Measurements from ENCODE around the gene NEK6.

The NEK6 gene

DNA sequence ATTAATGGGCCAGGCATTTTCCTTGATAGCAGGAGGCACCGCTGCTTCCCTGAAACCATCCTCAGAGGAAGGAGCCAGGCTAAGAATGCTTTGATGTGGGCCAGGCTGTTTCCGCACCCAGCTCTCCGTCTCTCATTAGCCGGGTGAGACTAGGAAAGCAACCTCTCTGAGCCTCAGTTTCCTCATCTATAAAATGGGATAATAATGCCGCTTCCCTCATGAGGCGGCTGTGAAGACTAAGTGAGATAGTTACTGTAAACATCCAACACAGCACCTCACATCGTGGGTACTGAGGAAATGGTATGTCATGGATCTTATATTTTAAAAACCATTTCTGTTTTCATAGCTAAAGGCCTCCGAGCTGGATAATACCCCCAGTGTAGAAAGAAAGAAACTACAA lies 46.5 kb downstream of the NEK6 start:
- no peak for DNase-seq
- no peak overlapping the region for H3K9ac ChIP-seq (ENCODE audit: low read length)
- no CpG with 5 or more reads among the region's 8 CpGs for WGBS (ENCODE audit: extremely low coverage, insufficient coverage, insufficient read length)
- H3K14ac ChIP-seq (ENCODE audit: low read length) = no peak overlapping the region
- H3K36me3 ChIP-seq (ENCODE audit: control insufficient read depth in 1 of 2, insufficient read depth in 2 of 2, low read length in 2 of 2) = peaks cover 20 to 21% of the 10 kb centered on the region in 2 experiments
- no peak overlapping the region for H4K8ac ChIP-seq (ENCODE audit: low read depth, low read length)
- peak overlapping the region; percentile 5 for H3K18ac ChIP-seq (ENCODE audit: low read length)
- peak overlapping the region; percentile 57 for H2AK5ac ChIP-seq (ENCODE audit: low read length)
- peaks cover 52 to 64% of the 10 kb centered on the region in 2 experiments for H3K4me1 ChIP-seq (ENCODE audit: control insufficient read depth in 1 of 2, insufficient read depth in 2 of 2, low read length in 2 of 2)
- no peak overlapping the region for H3K27ac ChIP-seq (ENCODE audit: low read depth, low read length)
- H3K4ac ChIP-seq (ENCODE audit: low read depth, low read length) = no peak overlapping the region
- H3K23ac ChIP-seq (ENCODE audit: low read length) = no peak overlapping the region
- no peak overlapping the region for H2BK5ac ChIP-seq (ENCODE audit: low read depth, low read length, poor library complexity)
- peak overlapping the region; percentile 37 for H2BK12ac ChIP-seq (ENCODE audit: low read length)
- H3K79me1 ChIP-seq (ENCODE audit: low read length) = peaks cover 46% of the 10 kb centered on the region
- peak overlapping the region; percentile 52 for H2BK120ac ChIP-seq (ENCODE audit: insufficient read depth, low read length, poor library complexity)
- no peaks in the 10 kb centered on the region for H3K9me3 ChIP-seq (ENCODE audit: insufficient read depth, low read depth, low read length)
- peaks cover 12% of the 10 kb centered on the region for H3K79me2 ChIP-seq (ENCODE audit: control insufficient read depth, insufficient read depth, low read length, poor library complexity)
- H4K91ac ChIP-seq (ENCODE audit: low read depth, low read length) = peak overlapping the region; percentile 50
- no peak overlapping the region for H3K4me3 ChIP-seq (ENCODE audit: low read depth, low read length)
- no peak overlapping the region for H3K4me2 ChIP-seq (ENCODE audit: low read length)
- no peak overlapping the region for H4K12ac ChIP-seq (ENCODE audit: low read depth, low read length)
- H2AFZ ChIP-seq (ENCODE audit: insufficient read depth, low read length, poor library complexity) = no peak overlapping the region
- H3K27me3 ChIP-seq (ENCODE audit: insufficient read depth, low read length) = no peaks in the 10 kb centered on the region

DNA sequence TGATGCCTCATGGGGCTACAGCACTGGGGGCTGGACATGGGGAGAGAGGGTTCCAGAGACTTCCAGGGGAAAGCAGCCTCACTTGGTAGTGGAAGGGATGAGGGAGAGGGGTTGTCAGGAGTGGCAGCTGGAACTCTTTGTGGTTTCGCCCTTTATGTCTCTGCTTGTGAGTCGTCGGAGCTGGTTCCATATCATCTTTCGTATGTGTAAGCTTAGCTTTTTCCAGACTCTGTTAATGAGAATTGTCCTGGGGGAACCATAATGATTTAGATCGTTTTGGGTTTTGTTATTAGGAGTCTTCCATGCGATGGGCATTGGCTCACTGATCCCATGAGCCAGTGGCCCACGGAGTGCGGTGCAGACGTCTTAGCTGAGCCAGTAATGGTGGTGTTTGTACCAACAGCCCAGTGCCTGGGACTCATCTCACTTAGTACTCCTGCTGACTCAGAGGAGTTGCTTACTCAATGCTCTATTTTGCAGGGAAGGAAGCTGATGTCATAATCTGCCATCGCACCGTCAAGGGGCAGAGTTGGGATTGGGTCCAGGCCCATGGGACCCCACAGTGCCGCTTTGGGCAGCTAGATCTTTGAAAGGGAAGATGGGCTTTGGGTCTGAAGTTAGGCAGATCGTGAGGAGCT lies 48.5 kb downstream of the NEK6 start:
- Histone ChIP-seq H4K8ac (ENCODE audit: low read depth, low read length) (no peak overlapping the region), H3K9me3 (ENCODE audit: insufficient read depth, low read depth, low read length) (no peaks in the 10 kb centered on the region), H2AK5ac (ENCODE audit: low read length) (peak overlapping the region; percentile 50), H3K79me1 (ENCODE audit: low read length) (peaks cover 47% of the 10 kb centered on the region), H4K12ac (ENCODE audit: low read depth, low read length) (no peak overlapping the region), H2BK12ac (ENCODE audit: low read length) (peak overlapping the region; percentile 31), H2AFZ (ENCODE audit: insufficient read depth, low read length, poor library complexity) (no peak overlapping the region), H3K79me2 (ENCODE audit: control insufficient read depth, insufficient read depth, low read length, poor library complexity) (peaks cover 10% of the 10 kb centered on the region), H3K4ac (ENCODE audit: low read depth, low read length) (peak overlapping the region; percentile 6), H3K27me3 (ENCODE audit: insufficient read depth, low read length) (no peaks in the 10 kb centered on the region), H3K36me3 (ENCODE audit: control insufficient read depth in 1 of 2, insufficient read depth in 2 of 2, low read length in 2 of 2) (peaks cover 21 to 24% of the 10 kb centered on the region in 2 experiments), H3K18ac (ENCODE audit: low read length) (peak overlapping the region; percentile 60), H3K9ac (ENCODE audit: low read length) (no peak overlapping the region), H4K91ac (ENCODE audit: low read depth, low read length) (peak overlapping the region; percentile 71), H2BK5ac (ENCODE audit: low read depth, low read length, poor library complexity) (peak overlapping the region; percentile 17), H3K23ac (ENCODE audit: low read length) (no peak overlapping the region), H2BK120ac (ENCODE audit: insufficient read depth, low read length, poor library complexity) (peak overlapping the region; percentile 34), H3K4me2 (ENCODE audit: low read length) (no peak overlapping the region), H3K27ac (ENCODE audit: low read depth, low read length) (no peak overlapping the region), H3K14ac (ENCODE audit: low read length) (peak overlapping the region; percentile 56), H3K4me3 (ENCODE audit: low read depth, low read length) (no peak overlapping the region), H3K4me1 (ENCODE audit: control insufficient read depth in 1 of 2, insufficient read depth in 2 of 2, low read length in 2 of 2) (peaks cover 47 to 58% of the 10 kb centered on the region in 2 experiments)
- no CpG with 5 or more reads among the region's 13 CpGs for WGBS (ENCODE audit: extremely low coverage, insufficient coverage, insufficient read length)
- DNase-seq = peak in 1 of 2 donors; percentile 61

DNA sequence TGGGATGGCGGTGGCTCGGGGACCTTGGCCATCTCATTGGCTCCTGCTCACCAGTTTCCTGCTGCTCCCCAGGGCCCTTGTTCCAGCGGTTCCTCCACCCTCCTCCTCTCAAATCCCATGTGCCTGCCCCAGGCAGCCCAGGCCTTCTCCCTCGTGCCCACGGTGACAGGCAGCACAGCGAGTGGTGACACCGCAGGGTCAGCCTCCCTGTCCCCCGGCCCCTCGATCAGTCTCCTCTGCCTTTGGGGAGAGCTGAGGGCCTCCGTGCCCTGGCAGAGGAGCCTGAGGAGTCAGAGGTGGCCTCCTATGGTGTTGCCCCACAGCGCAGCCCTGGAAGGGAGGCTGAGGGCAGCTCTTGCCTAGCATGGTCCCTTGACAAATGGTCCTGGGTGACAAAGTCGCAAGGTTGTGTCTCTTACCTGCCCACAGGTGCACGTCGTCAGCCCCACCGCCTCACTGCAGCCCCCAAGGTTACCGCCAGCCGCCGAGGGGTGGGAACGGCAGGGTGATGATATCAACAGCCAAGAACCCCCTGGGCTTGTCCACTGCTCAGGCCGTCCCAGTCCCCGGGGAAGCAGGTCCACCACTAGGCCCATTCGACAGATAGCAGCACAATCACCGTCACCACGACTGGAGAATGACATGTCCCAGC lies 49.8 kb downstream of the NEK6 start:
- H2AFZ ChIP-seq (ENCODE audit: insufficient read depth, low read length, poor library complexity) = no peak overlapping the region
- H3K14ac ChIP-seq (ENCODE audit: low read length) = no peak overlapping the region
- peak overlapping the region; percentile 89 for H2AK5ac ChIP-seq (ENCODE audit: low read length)
- peaks cover 8% of the 10 kb centered on the region for H3K79me2 ChIP-seq (ENCODE audit: control insufficient read depth, insufficient read depth, low read length, poor library complexity)
- H3K23ac ChIP-seq (ENCODE audit: low read length) = no peak overlapping the region
- H2BK120ac ChIP-seq (ENCODE audit: insufficient read depth, low read length, poor library complexity) = peak overlapping the region; percentile 10
- no peaks in the 10 kb centered on the region for H3K27me3 ChIP-seq (ENCODE audit: insufficient read depth, low read length)
- H3K79me1 ChIP-seq (ENCODE audit: low read length) = peaks cover 42% of the 10 kb centered on the region
- WGBS (ENCODE audit: extremely low coverage, insufficient coverage, insufficient read length) = no CpG with 5 or more reads among the region's 24 CpGs
- H3K4me3 ChIP-seq (ENCODE audit: low read depth, low read length) = no peak overlapping the region
- peaks cover 41 to 53% of the 10 kb centered on the region in 2 experiments for H3K4me1 ChIP-seq (ENCODE audit: control insufficient read depth in 1 of 2, insufficient read depth in 2 of 2, low read length in 2 of 2)
- H3K9me3 ChIP-seq (ENCODE audit: insufficient read depth, low read depth, low read length) = no peaks in the 10 kb centered on the region
- H3K9ac ChIP-seq (ENCODE audit: low read length) = no peak overlapping the region
- no peak for DNase-seq
- H4K8ac ChIP-seq (ENCODE audit: low read depth, low read length) = no peak overlapping the region
- no peak overlapping the region for H2BK5ac ChIP-seq (ENCODE audit: low read depth, low read length, poor library complexity)
- H4K91ac ChIP-seq (ENCODE audit: low read depth, low read length) = peak overlapping the region; percentile 71
- no peak overlapping the region for H3K4me2 ChIP-seq (ENCODE audit: low read length)
- H3K18ac ChIP-seq (ENCODE audit: low read length) = peak overlapping the region; percentile 71
- peak overlapping the region; percentile 77 for H2BK12ac ChIP-seq (ENCODE audit: low read length)
- H3K4ac ChIP-seq (ENCODE audit: low read depth, low read length) = peak overlapping the region; percentile 37
- peak overlapping the region; percentile 4 for H3K27ac ChIP-seq (ENCODE audit: low read depth, low read length)
- peaks cover 19 to 28% of the 10 kb centered on the region in 2 experiments for H3K36me3 ChIP-seq (ENCODE audit: control insufficient read depth in 1 of 2, insufficient read depth in 2 of 2, low read length in 2 of 2)
- no peak overlapping the region for H4K12ac ChIP-seq (ENCODE audit: low read depth, low read length)

DNA sequence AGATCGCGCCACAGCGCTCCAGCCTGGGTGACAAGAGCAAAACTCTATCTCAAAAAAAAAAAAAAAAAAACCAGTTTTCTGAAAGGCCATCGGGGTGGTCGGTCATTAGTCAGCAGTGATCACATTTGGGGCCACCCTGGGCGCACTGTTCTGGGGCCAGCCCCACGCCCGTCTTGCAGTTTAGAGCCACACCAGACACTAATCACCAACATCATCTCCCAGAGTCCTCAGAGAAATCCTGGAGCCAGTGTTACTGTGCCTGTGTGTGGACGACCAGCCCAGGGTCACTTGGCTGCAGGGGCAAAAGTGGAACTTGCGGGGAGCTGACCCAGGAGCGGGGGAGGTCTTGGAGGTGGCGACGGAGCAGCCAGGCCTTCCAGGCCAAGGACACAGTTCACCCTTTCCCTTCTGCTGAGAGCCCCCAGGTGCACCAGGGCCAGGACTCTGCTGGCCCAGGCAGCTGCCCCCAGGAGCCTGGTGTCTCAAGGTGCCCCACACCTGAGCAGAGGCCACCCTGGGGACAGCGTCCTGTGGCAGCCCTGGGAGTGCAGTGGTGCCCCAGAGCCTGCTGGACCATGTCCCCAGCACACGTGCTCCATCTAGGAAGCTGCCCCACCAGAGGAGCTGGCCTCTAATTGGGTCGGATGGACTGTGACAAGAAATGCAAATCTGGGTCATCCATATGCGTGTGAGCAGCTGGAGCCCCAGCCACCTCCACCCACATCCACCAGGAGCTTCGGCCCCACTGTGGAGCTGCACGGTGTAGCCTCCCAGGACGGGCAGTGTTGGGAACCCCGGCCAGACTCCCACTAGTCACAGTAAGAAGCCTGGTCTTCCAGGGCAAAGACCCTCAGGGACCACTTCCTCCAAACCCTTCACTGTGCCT lies 51.1 kb downstream of the NEK6 start:
- H4K8ac ChIP-seq (ENCODE audit: low read depth, low read length) = peak overlapping the region; percentile 75
- H3K23ac ChIP-seq (ENCODE audit: low read length) = no peak overlapping the region
- WGBS (ENCODE audit: extremely low coverage, insufficient coverage, insufficient read length) = no CpG with 5 or more reads among the region's 21 CpGs
- no peak for DNase-seq
- H2BK120ac ChIP-seq (ENCODE audit: insufficient read depth, low read length, poor library complexity) = peak overlapping the region; percentile 45
- H3K27ac ChIP-seq (ENCODE audit: low read depth, low read length) = peak overlapping the region; percentile 59
- peak overlapping the region; percentile 82 for H4K91ac ChIP-seq (ENCODE audit: low read depth, low read length)
- H2AFZ ChIP-seq (ENCODE audit: insufficient read depth, low read length, poor library complexity) = peak overlapping the region; percentile 26
- H3K36me3 ChIP-seq (ENCODE audit: control insufficient read depth in 1 of 2, insufficient read depth in 2 of 2, low read length in 2 of 2) = peaks cover 21 to 33% of the 10 kb centered on the region in 2 experiments
- H3K79me1 ChIP-seq (ENCODE audit: low read length) = peaks cover 34% of the 10 kb centered on the region
- H3K4me3 ChIP-seq (ENCODE audit: low read depth, low read length) = no peak overlapping the region
- H3K14ac ChIP-seq (ENCODE audit: low read length) = peak overlapping the region; percentile 23
- peaks cover 8% of the 10 kb centered on the region for H3K79me2 ChIP-seq (ENCODE audit: control insufficient read depth, insufficient read depth, low read length, poor library complexity)
- no peak overlapping the region for H3K9ac ChIP-seq (ENCODE audit: low read length)
- H2BK5ac ChIP-seq (ENCODE audit: low read depth, low read length, poor library complexity) = peak overlapping the region; percentile 52
- H3K18ac ChIP-seq (ENCODE audit: low read length) = peak overlapping the region; percentile 87
- H3K4ac ChIP-seq (ENCODE audit: low read depth, low read length) = peak overlapping the region; percentile 81
- no peak overlapping the region for H3K4me2 ChIP-seq (ENCODE audit: low read length)
- no peaks in the 10 kb centered on the region for H3K27me3 ChIP-seq (ENCODE audit: insufficient read depth, low read length)
- no peaks in the 10 kb centered on the region for H3K9me3 ChIP-seq (ENCODE audit: insufficient read depth, low read depth, low read length)
- H2BK12ac ChIP-seq (ENCODE audit: low read length) = peak overlapping the region; percentile 87
- peak overlapping the region; percentile 33 for H2AK5ac ChIP-seq (ENCODE audit: low read length)
- peaks cover 31 to 42% of the 10 kb centered on the region in 2 experiments for H3K4me1 ChIP-seq (ENCODE audit: control insufficient read depth in 1 of 2, insufficient read depth in 2 of 2, low read length in 2 of 2)
- no peak overlapping the region for H4K12ac ChIP-seq (ENCODE audit: low read depth, low read length)

All from trophoblast cell (in vitro differentiated cells and primary cell).